ENCODE results near the gene CSK.

- no peak for TF ChIP-seq CTCF (IDR thresholded peaks at IDR 0.05)
- TF ChIP-seq POLR2A (IDR thresholded peaks at IDR 0.05): no peak
- TF ChIP-seq EP300 (IDR thresholded peaks at IDR 0.05): no peak
- no peak for TF ChIP-seq POLR2AphosphoS5 (IDR thresholded peaks at IDR 0.05)
These were observed 46.6 kb upstream of the CSK start for GRCh38 chr15:74735305-74735704.
